GM21515 (cell line): Measurements from ENCODE around the gene SUZ12.
"Not testable (repeated sequence)": the region's sequence is repeated elsewhere in the genome, so short reads cannot be mapped to it uniquely, and the experiment has no call there.

Experiments used
- ATAC-seq: cut with Tn5 transposase; IDR thresholded peaks from one replicate; pipeline ENCODE4 v1.9.1; 2021; ENCODE audit not compliant: unreplicated experiment

SUZ12 gene

GRCh38 chr17:32033812-32034211 is 97.0 kb downstream of the SUZ12 start:
- not testable (repeated sequence) for ATAC-seq

DNA sequence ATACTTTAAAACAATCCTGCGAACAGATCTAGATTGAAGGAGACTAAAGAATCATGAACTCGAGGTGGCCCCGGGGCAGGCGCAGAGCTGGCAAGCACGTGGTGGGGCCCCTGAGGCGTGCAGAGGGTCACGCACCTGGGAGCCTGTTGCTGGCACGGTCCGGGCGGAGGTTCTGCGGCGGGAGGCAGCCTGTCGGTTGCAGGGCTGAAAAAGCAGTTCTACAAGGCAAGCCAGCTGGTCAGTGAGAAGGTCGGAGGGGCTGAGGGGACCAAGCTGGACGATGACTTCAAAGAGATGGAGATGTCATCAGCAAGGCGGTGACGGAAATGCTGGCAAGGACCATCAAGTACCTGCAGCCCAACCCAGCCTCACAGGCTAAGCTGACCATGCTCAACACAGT is 103.4 kb downstream of the SUZ12 start:
- not testable (repeated sequence) for ATAC-seq

GRCh38 chr17:32041306-32041875 is 104.6 kb downstream of the SUZ12 start:
- not testable (repeated sequence) for ATAC-seq

DNA sequence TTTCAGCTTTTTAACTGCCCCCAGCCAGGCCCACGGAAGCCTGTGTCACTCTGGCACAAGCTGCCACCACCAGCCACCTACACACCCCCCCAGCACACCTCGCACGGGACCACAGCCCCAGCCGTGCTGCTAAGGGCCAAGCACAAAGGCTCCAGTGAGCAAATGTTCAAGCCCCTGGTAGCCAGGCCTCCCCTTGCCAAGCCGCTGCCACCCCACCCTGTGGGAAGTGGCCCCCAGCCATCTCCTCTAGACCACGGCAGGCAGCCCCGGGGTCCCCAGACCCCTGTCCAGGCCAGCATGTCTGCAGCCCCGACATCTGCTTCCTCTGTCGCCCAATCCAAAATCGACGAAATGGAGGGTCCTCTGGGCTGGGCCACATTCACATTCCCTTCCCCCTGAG is 105.5 kb downstream of the SUZ12 start:
- ATAC-seq: not testable (repeated sequence)

DNA sequence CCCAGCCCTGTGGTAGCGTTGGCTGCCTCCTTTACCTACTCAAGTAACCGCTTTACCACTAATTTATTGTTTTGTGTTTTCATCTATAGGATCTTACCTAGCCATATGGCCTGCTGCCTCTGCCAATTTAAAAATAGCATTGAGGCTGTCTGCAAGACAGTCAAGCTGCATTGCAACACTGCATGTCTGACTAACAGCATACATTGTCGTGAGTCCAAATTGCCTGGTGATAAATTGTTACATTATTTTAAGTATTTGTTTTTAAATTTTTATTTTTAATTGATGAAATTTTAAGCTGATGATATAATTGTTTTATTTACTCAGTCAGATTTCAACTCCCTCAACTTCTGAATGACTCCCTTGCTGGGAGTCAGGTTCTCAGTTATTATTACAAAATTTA is 108.8 kb downstream of the SUZ12 start:
- ATAC-seq: not testable (repeated sequence)

DNA sequence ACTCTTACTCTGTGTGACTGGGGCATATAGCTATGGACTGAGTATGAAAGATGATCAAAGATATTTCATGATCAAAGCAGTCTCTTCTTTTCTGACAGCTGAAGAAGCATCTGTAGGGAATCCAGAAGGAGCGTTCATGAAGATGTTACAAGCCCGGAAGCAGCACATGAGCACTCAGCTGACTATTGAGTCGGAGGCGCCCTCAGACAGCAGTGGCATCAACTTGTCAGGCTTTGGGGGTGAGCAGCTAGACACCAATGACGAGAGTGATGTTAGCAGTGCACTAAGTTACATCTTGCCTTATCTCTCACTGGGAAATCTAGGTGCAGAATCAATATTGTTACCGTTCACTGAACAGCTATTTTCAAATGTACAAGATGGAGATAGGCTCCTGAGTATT is 110.9 kb downstream of the SUZ12 start:
- ATAC-seq: not testable (repeated sequence)
